Stimulated activated CD8-positive, alpha-beta memory T cell treated with anti-CD3 and anti-CD28 coated beads, Interleukin-15, amount 100 ng/mL, for 48 hours (primary cell): Measurements from ENCODE around the gene DAZAP2.
A peak's percentile ranks its signal among the peaks of the same experiment; 100 is the strongest.
"Not testable (repeated sequence)": the region's sequence is repeated elsewhere in the genome, so short reads cannot be mapped to it uniquely, and the experiment has no call there.

Source experiments
- DNase-seq, 2 donors: peaks; one replicate each; pipeline ENCODE4 v3.0.0-alpha.2; 2020; ENCODE audit warnings: low read depth in 2 of 2

Gene DAZAP2

GRCh38 chr12:51247523-51248206 is 9.0 kb downstream of the DAZAP2 start:
- no peak for DNase-seq

GRCh38 chr12:51253276-51253675 is 14.7 kb downstream of the DAZAP2 start:
- no peak for DNase-seq

- DNase-seq, result no peak
These were observed 15.9 kb downstream of the DAZAP2 start for GRCh38 chr12:51254536-51254935.

DNA sequence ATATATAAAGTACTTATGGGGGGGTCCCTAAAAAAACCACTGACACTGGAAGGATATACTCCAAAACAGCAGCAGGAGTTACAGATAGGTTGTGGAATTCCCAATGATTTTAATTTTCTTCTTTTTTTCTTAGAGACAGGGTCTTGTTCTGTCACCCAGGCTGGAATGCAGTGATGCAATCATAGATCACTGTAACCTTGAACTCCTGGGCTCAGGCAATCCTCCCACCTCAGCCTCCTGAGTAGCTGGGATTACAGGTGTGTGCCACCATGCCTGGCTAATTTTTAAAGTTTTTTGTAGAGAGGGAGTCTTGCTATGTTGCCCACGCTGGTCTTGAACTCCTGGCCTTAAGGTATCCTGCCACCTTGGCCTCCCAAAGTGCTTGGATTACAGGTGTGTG is 21.0 kb downstream of the DAZAP2 start:
- DNase-seq, result not testable (repeated sequence)

GRCh38 chr12:51262758-51263177 is 24.1 kb downstream of the DAZAP2 start:
- DNase-seq, result peak in 1 of 2 donors; percentile 21

DNA sequence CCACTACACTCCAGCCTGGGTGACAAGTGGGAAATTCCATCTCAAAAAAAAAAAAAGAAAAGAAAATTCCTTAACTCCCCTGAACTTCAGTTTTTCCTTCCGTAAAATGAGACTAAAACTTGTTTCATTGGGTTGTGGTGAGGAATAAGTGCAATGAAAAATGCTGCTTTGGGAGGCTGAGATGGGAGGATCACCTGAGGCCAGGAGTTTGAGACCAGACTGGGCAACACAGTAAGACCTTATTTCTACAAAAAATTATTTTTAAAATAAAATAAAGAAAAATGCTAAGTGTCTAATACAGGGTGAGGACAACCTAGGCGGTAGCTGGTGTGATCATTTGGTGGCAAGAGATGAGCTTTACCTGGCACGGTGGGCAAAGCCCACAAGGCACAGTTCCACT is 24.7 kb downstream of the DAZAP2 start:
- DNase-seq, result no peak

DNA sequence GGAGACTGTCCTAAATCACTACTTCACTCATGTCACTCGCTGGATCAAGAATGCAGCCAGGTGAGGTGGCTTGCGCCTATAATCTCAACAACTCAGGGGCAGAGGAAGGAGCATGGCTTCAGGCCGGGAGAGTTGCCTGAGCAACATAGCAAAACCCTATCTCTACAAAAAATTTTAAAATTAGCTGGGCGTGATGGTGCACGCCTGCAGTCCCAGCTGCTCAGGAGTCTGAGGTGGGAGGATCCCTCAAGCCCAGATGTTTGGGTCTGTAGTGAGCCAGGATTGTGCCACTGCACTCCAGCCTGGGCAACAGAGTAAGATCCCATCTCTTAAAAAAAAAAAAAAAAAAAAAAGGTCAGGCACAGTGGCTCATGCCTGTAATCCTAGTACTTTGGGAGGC is 25.7 kb downstream of the DAZAP2 start:
- DNase-seq, result no peak

DNA sequence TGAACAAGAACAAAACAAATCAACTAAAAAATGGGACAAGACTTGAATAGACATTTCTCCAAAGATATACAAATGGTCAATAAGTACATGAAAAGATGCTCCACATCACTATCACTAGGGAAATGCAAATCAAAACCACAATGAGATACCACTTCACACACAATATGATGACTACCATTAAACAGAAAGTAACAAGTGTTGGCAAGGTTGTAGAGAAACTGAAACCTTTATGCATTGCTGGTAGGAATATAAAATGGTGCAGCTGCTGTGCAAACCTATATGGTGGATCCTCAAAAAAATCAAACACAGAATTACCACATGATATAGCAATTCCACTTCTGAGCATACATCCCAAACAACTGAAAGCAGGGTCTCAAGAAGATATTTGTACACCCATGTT is 26.4 kb downstream of the DAZAP2 start:
- DNase-seq, result no peak

- DNase-seq, result peak; percentile 5 to 23
These were observed 30.8 kb downstream of the DAZAP2 start for GRCh38 chr12:51269174-51270066.

- peak; percentile 13 to 39 for DNase-seq
These were observed 31.7 kb downstream of the DAZAP2 start, which contains the start of gene SMAGP for GRCh38 chr12:51270067-51270950. Gene SMAGP, minus strand, starts transcription at chr12:51270415. Its CDS starts 1,137 bp downstream, at chr12:51269278.

- DNase-seq, result no peak
These were observed 32.4 kb downstream of the DAZAP2 start for GRCh38 chr12:51270951-51271518.

- DNase-seq, result not testable (repeated sequence)
These were observed 34.2 kb downstream of the DAZAP2 start for GRCh38 chr12:51272810-51273209.

DNA sequence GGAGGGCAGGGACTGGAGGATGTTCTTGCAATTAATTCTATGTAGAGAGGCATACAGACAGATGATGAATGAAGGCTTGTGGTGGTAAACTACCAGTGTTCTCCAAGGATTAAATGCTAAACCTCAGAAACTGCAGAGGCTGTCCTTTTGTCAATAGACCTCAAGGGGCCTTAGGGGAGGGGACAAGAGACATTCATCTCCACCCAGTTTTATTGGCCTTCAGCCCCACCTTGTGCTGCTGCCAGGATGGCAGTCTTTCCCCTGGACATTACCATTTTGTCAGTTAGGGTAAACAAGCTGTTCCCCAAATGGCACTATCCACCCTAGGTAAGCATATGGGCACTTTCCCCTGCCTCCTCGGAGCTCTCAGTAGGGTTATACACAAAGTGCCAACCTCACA is 36.5 kb downstream of the DAZAP2 start:
- no peak for DNase-seq

- no peak for DNase-seq
These were observed 42.7 kb downstream of the DAZAP2 start for GRCh38 chr12:51281202-51281924.

DNA sequence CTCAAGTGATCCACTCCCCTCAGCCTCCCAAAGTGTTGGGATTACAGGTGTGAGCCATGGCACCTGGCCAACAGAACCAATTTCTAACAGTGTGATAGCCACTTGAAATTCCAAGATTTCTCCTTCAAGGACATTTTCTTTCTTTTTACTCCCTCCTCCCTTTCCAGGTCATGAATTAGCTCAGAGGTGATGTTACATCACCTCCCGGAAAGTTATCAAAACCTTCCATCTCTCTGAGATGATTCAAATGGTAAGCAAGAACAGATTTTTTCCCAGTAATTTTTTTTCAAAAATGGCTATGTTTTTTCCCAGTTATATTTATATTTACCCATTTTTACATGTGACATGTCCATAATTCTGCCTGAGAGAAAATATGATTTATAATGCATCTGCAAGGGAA is 47.2 kb downstream of the DAZAP2 start:
- DNase-seq, result no peak

- not testable (repeated sequence) for DNase-seq
These were observed 53.2 kb downstream of the DAZAP2 start for GRCh38 chr12:51291603-51292513.
